Keratinocyte (primary cell): ENCODE data around the gene OR2AG2. TPM values are rescaled to one million over a fixed set of nuclear protein-coding genes. Genes with fewer than 3 reads are reported as not detected.

Experiments
- DNase-seq: peaks from one replicate; pipeline ENCODE4 v3.0.0-alpha.2; 2011; ENCODE audit warnings: low read depth, missing footprints, low spot score
- FAIRE-seq: peaks from 2 replicates; lab custom pipeline; 2011; peaks lifted over from hg19 to GRCh38; lab: Jason Lieb, UNC
- H2AFZ ChIP-seq: 2 replicates; pipeline ENCODE4 v1.6.0; 2012; ENCODE audit warnings: low read length, control low read depth, inconsistent platforms; ENCODE audit not compliant: control insufficient read depth
- H3K27ac ChIP-seq: 2 replicates; pipeline ENCODE4 v1.5.1; 2011; ENCODE audit warnings: low read length; ENCODE audit not compliant: control insufficient read depth, insufficient read depth
- H3K27me3 ChIP-seq: 3 replicates; pipeline ENCODE4 v1.6.0; 2011; ENCODE audit warnings: low read length; ENCODE audit not compliant: control insufficient read depth, insufficient read depth; ENCODE audit errors: extremely low read depth
- H3K36me3 ChIP-seq, 2 experiments: 2 replicates in 1 of 2; 3 replicates in 1 of 2; pipeline ENCODE4 v1.5.1; 2011; ENCODE audit warnings: low read length in 2 of 2, mild to moderate bottlenecking in 1 of 2; ENCODE audit not compliant: control insufficient read depth in 2 of 2, insufficient read depth in 2 of 2; ENCODE audit errors: extremely low read depth in 1 of 2
- H3K4me1 ChIP-seq: 3 replicates; pipeline ENCODE4 v1.5.1; 2011; ENCODE audit warnings: low read length; ENCODE audit not compliant: control insufficient read depth, insufficient read depth; ENCODE audit errors: extremely low read depth
- H3K4me2 ChIP-seq: 3 replicates; pipeline ENCODE4 v1.6.0; 2011; ENCODE audit warnings: low read depth, low read length; ENCODE audit not compliant: control insufficient read depth, insufficient read depth; ENCODE audit errors: extremely low read depth
- H3K4me3 ChIP-seq, 3 experiments: fragments of 200-600 bp in 1 of 3; sonication (generic) in 1 of 3; 2 replicates in 2 of 3; 3 replicates in 1 of 3; pipeline ENCODE4 v1.5.1; 2011 to 2016; ENCODE audit warnings: low read length in 3 of 3, mild to moderate bottlenecking in 3 of 3, control low read depth in 2 of 3, inconsistent platforms in 1 of 3, low read depth in 1 of 3, mixed read lengths in 1 of 3, mixed run types in 1 of 3, moderate library complexity in 1 of 3; ENCODE audit not compliant: control insufficient read depth in 2 of 3, insufficient read depth in 2 of 3; ENCODE audit errors: extremely low read depth in 1 of 3
- H3K79me2 ChIP-seq: 2 replicates; pipeline ENCODE4 v1.6.0; 2012; ENCODE audit warnings: low read length; ENCODE audit not compliant: control insufficient read depth, insufficient read depth
- H3K9ac ChIP-seq: 3 replicates; pipeline ENCODE4 v1.6.0; 2011; ENCODE audit warnings: low read length; ENCODE audit not compliant: control insufficient read depth, insufficient read depth; ENCODE audit errors: extremely low read depth
- H3K9me1 ChIP-seq: 3 replicates; pipeline ENCODE4 v1.6.0; 2011; ENCODE audit warnings: low read length; ENCODE audit not compliant: control insufficient read depth, insufficient read depth; ENCODE audit errors: extremely low read depth
- H3K9me3 ChIP-seq: 2 replicates; pipeline ENCODE4 v1.5.1; 2012; ENCODE audit warnings: low read depth, low read length; ENCODE audit not compliant: control insufficient read depth
- H4K20me1 ChIP-seq: 3 replicates; pipeline ENCODE4 v1.6.0; 2011; ENCODE audit warnings: low read length; ENCODE audit not compliant: control insufficient read depth, insufficient read depth; ENCODE audit errors: extremely low read depth
- CTCF ChIP-seq, 3 experiments: IDR thresholded peaks in 1 of 3; conservative IDR thresholded peaks in 1 of 3; optimal IDR thresholded peaks in 1 of 3; 2 replicates in 2 of 3; 3 replicates in 1 of 3; pipeline versions ENCODE3 to v1.5.1; 2011; ENCODE audit warnings: low read length in 3 of 3, mild to moderate bottlenecking in 3 of 3, moderate library complexity in 2 of 3, control low read depth in 1 of 3, inconsistent platforms in 1 of 3; ENCODE audit not compliant: insufficient read depth in 2 of 3; ENCODE audit errors: extremely low read depth in 1 of 3
- EZH2 ChIP-seq: IDR thresholded peaks from one replicate; pipeline ENCODE4 v1.6.1; 2012; ENCODE audit warnings: inconsistent platforms, mild to moderate bottlenecking, low read length, moderate library complexity
- dilution Hi-C: fragments of 300-500 bp; cut with MboI; formaldehyde crosslinking; loops from one replicate; pipeline ENCODE4 v1.7.0; 2020; ENCODE audit warnings: low sequenced_read_pairs; ENCODE audit not compliant: extremely low pct_ligation_motif_present
- polyA plus RNA-seq, 5 experiments: library from polyadenylated mRNA; depleted of rRNA in 3 of 5; stranded (reverse) in 3 of 5; stranded (forward) in 1 of 5; unstranded in 1 of 5; fragments of >200 nt; gene quantifications; 1 replicate in 1 of 5; 2 replicates in 3 of 5; 3 replicates in 1 of 5; pipeline versions ENCODE4 v1.2.1 to v1.2.3, GENCODE V29; 2011 to 2012; ENCODE audit warnings: missing spikeins in 2 of 5, low read depth in 1 of 5, low replicate concordance in 1 of 5

Gene OR2AG2
- polyA plus RNA-seq, 1 donor (not counting 4 experiments of a cell fraction or from before 2014, with no cell fraction given): 0.04 TPM

GRCh38 chr11:6747097-6747668 lies 24.6 kb downstream of the OR2AG2 start:
- no peak for FAIRE-seq

GRCh38 chr11:6746626-6747025 lies 25.1 kb downstream of the OR2AG2 start:
- Histone ChIP-seq H3K4me1 (no peaks in the 10 kb centered on the region), H2AFZ (no peak overlapping the region), H3K9ac (no peak overlapping the region), H3K9me1 (no peaks in the 10 kb centered on the region), H3K36me3 (no peaks in the 10 kb centered on the region), H4K20me1 (no peaks in the 10 kb centered on the region), H3K4me3 (no peak overlapping the region), H3K27me3 (no peaks in the 10 kb centered on the region), H3K79me2 (no peaks in the 10 kb centered on the region), H3K4me2 (no peak overlapping the region), H3K27ac (no peak overlapping the region), H3K9me3 (no peaks in the 10 kb centered on the region)
- TF ChIP-seq CTCF (optimal IDR thresholded peaks at IDR 0.05 in 1 of 3, IDR thresholded peaks at IDR 0.05 in 1 of 3, conservative IDR thresholded peaks at IDR 0.05 in 1 of 3; ENCODE audit: extremely low read depth in 1 of 3, insufficient read depth in 2 of 3, low read length in 3 of 3): no peak
- TF ChIP-seq EZH2: no peak
- dilution Hi-C loops: no loop called here
- no peak for FAIRE-seq
- DNase-seq: no peak

More at GRCh38 chr11:6747097-6747668, 24.6 kb downstream of the OR2AG2 start:
- no peak overlapping the region for H2AFZ ChIP-seq
- H4K20me1 ChIP-seq: no peaks in the 10 kb centered on the region
- no peaks in the 10 kb centered on the region for H3K79me2 ChIP-seq
- H3K9me3 ChIP-seq: no peaks in the 10 kb centered on the region
- no peak overlapping the region for H3K4me2 ChIP-seq
- no peak overlapping the region for H3K27ac ChIP-seq
- no peak overlapping the region for H3K4me3 ChIP-seq
- no peaks in the 10 kb centered on the region for H3K4me1 ChIP-seq
- TF ChIP-seq EZH2 (no peak), CTCF (optimal IDR thresholded peaks at IDR 0.05 in 1 of 3, IDR thresholded peaks at IDR 0.05 in 1 of 3, conservative IDR thresholded peaks at IDR 0.05 in 1 of 3; ENCODE audit: extremely low read depth in 1 of 3, insufficient read depth in 2 of 3, low read length in 3 of 3) (no peak)
- H3K27me3 ChIP-seq: no peaks in the 10 kb centered on the region
- no peak overlapping the region for H3K9ac ChIP-seq
- no peaks in the 10 kb centered on the region for H3K36me3 ChIP-seq
- H3K9me1 ChIP-seq: no peaks in the 10 kb centered on the region
- dilution Hi-C loops: no loop called here
- DNase-seq: no peak
